Germinal center (tissue), 1 donor: Measurements from ENCODE around the gene HABP2.
A peak's percentile ranks its signal among the peaks of the same experiment; 100 is the strongest.

Experiments used
- DNase-seq: peaks from one replicate; pipeline ENCODE4 v3.0.0; 2012; ENCODE audit warnings: mixed read lengths, low spot score

Gene HABP2

GRCh38 chr10:113552701-113553100 is at the start of gene HABP2:
Gene HABP2 (plus strand): TSS chr10:113553053. CDS start chr10:113553122, 69 bp downstream.
- DNase-seq: no peak

- no peak for DNase-seq
Measured at GRCh38 chr10:113503930-113504329, 48.9 kb upstream of the HABP2 start.

GRCh38 chr10:113504423-113504822 is 48.4 kb upstream of the HABP2 start:
- no peak for DNase-seq

GRCh38 chr10:113506476-113506875 is 46.4 kb upstream of the HABP2 start:
- DNase-seq: no peak

GRCh38 chr10:113511419-113511818 is 41.4 kb upstream of the HABP2 start:
- no peak for DNase-seq

GRCh38 chr10:113515161-113515560 is 37.7 kb upstream of the HABP2 start:
- no peak for DNase-seq

GRCh38 chr10:113515601-113516000 is 37.3 kb upstream of the HABP2 start:
- DNase-seq: no peak

GRCh38 chr10:113516061-113516460 is 36.8 kb upstream of the HABP2 start:
- DNase-seq: no peak

- no peak for DNase-seq
Measured at GRCh38 chr10:113517165-113517900, 35.5 kb upstream of the HABP2 start.

GRCh38 chr10:113517901-113518260 is 35.0 kb upstream of the HABP2 start:
- no peak for DNase-seq

GRCh38 chr10:113518415-113518814 is 34.4 kb upstream of the HABP2 start:
- no peak for DNase-seq

- DNase-seq: no peak
Measured at GRCh38 chr10:113518816-113519591, 33.8 kb upstream of the HABP2 start.

GRCh38 chr10:113519681-113520115 is 33.2 kb upstream of the HABP2 start:
- DNase-seq: peak; percentile 13

GRCh38 chr10:113520261-113520660 is 32.6 kb upstream of the HABP2 start:
- no peak for DNase-seq

GRCh38 chr10:113520690-113521474 is 32.0 kb upstream of the HABP2 start:
- peak; percentile 47 for DNase-seq

- DNase-seq: no peak
Measured at GRCh38 chr10:113521475-113521795, 31.4 kb upstream of the HABP2 start.

- no peak for DNase-seq
Measured at GRCh38 chr10:113522460-113522859, 30.4 kb upstream of the HABP2 start.

GRCh38 chr10:113523071-113523470 is 29.8 kb upstream of the HABP2 start:
- no peak for DNase-seq

- no peak for DNase-seq
Measured at GRCh38 chr10:113523628-113524027, 29.2 kb upstream of the HABP2 start.

- DNase-seq: no peak
Measured at GRCh38 chr10:113524120-113524519, 28.7 kb upstream of the HABP2 start.

GRCh38 chr10:113524539-113525490 is 28.0 kb upstream of the HABP2 start:
- DNase-seq: no peak

- no peak for DNase-seq
Measured at GRCh38 chr10:113525713-113526112, 27.1 kb upstream of the HABP2 start.
